HG03378 (cell line): Measurements from ENCODE around the gene ADAT3.

Experiments
- ATAC-seq: cut with Tn5 transposase; IDR thresholded peaks from one replicate; pipeline ENCODE4 v1.9.1; 2021; ENCODE audit warnings: mild to moderate bottlenecking, moderate library complexity; ENCODE audit not compliant: unreplicated experiment

Gene ADAT3

DNA sequence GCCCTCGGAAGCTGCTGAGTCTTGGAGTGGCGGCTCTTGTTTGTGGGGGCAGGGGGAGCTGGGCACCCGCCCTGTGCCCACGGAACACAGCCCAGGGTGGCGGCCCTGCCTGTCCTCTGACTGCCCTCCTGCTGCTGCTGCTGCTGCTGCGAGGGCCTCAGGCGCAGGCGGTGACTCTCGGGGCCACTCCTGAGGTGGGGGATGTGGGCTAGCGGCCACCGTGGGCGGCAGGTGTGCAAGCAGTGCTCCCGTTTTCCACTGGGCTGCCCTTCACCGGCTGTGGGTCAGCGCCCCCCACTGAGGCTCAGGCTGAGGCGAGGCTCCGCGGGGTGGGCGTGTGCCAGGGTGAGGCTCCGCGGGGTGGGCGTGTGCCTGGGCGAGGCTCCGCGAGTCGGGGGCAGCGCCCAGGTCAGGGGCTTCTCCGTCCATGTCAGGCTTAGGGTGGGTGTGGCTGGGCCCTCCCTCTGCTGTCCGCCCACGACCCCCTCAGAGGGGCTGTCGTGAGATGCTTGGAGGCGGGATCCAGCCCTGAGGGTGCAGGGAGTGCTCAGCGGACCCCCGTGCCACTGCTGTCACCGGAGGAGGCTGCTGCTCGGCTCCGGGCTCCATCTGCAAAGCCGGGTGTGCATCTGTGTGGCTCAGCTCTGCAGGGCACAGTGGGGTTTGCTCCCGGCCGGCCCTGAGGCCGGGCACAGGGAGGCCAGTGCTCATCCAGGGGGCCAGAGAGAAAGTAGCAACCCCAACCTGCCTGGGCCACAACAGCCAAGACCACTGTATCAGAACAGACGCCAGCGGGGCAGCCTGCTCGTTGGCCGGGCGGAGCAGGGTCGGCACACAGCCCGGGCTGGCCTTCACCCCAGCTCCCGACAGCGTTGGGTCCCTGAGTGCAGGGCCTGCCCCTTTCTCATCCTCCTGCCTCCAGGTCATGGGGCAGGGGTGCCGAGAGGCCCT, 50.2 kb downstream of the ADAT3 start:
- no peak for ATAC-seq

DNA sequence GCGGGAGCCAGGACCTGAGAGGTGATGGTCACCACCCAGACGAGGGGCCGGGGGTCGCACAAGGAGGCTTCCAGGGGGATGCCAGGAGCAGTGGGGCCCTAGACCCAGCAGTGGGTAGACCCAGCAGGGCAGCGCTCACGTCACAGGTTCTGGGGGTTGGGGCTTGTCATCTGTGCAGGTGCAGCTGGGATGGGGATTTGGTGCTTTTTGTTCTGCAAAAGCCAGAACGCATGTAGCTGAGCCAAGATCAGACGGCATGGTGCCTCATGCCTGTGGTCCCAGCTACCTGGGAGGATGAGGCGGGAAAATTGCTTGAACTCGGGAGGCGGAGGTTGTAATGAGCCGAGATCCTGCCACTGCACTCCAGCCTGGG, 50.9 kb downstream of the ADAT3 start:
- ATAC-seq: no peak

DNA sequence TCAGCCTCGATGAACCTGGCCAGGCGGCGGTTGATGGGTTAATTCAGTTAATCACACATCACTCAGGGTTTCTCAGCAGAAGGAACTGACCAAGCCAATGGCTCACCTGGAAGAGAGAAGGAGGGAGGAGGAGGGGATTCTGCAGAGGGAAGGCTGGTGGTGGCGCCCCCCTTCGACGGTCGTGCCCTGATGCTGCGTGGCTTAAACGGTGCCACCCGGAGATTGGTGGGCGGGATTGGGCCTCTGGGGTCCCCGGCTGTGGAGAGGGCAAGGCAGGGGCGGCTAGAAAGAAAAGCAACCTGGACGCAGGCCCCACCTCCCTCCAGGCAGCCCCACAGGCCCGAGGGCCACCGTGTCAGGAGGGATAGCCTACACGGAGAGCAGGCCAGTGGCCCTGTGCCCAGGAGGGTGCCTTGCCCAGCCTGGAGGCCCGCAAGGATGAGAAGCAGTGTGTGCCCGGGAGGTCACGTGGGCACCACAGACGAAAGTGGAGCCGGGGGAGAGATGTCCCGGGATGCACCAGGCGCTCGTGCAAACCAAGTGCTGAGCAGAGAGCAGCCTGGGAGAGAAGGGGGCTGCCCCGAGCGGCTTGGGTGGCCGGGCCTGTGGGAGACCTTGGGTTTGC, 51.8 kb downstream of the ADAT3 start:
- ATAC-seq: no peak

DNA sequence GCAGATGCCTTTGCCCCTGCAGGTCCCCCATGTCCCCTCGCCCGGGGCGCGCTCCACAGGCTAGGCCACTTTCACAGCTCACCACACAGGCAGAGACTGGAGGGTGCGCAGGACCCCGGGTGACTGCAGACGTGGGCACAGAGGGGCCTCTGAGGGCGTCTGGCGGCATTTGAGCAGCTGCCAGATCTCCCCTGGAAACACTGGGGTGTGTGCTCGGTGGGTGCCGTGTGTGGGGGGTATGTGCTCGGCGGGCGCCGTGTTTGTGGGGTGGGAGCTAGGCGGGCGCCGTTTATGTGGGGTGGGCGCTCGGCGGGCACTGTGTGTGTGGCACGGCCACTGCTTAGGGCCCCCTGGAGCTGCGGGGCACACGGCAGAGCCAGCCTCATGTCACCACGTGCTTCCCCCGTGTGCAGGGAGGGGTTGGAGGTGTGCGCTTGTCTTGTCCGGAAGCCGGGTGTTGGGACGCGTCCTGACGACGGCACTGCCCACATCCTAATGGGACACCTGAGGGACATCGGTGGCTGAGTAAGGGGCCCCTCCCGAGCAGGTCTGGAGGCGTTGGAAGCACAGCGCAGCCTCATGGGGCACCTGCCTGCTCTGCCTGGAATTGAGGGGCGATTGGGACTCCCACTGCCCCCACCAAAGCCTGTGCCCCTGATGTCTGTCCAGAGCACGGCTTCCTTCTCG, 52.5 kb downstream of the ADAT3 start:
- no peak for ATAC-seq

DNA sequence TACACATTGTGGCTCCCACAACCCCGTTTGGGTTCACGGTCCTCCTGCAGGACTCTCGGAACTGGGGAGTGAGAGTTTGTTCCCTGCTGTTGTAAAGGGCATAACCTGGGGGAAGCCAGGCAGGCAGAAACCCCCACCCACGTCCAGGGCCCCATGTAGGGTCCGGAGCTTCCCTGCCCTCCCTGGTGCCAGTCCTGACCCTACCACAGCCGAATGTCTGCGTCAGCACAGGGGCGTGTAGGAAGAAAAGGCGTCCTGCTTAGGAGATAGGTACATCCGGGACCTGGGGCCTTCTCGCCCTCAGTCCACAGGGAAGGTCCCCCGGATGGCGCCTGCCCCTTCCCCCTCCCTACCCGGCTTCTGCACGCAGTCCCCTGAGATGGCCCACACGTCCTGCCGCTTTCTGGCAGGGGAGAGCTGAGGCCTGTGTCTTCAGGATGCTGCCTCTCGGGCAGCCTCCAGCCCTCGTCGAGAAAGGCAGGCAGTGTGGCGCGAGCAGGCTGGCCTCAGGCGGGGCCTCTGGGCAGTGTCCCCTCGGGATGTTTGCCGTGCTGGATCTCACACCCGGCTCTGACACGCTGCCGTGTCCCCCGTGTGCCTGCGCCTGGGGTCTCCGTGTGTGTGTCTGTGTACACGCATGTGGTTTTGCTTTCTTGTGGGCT, 54.9 kb downstream of the ADAT3 start:
- ATAC-seq: no peak

DNA sequence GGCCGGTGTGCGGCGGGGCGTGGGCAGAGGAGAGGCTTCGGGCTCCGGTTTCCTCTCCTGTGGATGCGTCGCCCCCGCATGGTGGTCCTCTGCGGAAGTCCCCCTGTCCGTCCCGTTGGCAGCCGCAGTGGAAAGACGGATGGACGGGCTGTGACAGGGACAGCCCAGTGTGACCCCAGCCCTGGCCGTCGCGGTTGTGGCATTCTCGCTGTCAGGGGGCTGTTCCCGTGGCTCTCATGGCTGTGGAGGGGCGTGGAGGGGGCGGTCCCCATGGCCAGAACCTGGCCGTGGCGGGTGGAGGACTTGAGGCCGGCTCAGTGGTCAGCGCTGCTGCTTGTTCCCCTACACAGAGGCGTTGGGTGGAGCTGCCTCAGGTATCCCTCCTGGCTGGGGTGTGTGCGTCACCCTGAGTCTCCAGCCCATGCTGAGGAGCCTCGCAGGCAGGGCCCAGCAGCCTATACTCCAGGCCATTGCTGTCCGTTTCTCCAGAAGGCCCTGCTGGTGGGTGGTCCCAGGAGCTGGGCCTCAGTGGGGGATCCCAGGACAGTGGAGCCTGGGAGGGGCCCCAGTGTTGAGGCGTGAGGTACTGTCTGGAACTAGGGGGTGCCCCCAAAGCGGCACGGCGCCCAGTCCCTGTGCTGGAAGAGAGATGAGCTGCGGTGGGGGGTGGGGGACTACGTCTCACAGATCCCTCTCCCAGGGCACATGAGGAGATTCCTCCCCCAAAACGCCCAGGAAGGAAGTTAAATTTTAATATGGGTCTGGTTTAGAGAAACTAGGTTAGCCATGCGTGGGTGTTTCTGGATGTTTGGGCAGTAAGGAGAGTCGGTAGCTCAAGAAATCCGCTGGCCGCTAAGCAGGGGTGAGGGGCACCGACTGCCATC, 56.0 kb downstream of the ADAT3 start:
- ATAC-seq: no peak

DNA sequence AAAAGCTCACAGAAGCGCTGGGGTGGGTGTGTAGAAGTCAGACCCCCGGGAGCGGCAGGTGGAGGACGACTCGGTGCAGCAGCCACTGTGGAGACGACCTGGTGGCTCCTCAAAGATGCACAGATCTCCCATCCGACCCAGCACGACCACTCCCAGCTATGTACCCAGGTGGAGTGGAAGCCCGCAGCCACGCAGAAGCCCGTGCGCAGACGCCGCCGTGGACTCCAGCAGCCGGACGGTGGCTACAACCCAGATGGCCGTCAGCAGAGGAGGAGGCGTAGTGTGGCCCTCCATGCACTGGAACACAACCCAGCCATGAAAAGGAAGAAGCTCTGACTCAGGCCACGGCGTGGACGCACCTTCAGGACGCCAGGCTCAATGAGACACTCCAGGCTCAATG, 57.5 kb downstream of the ADAT3 start:
- no peak for ATAC-seq
